ENCODE results near the gene BAD. TPM values are rescaled to one million over a fixed set of nuclear protein-coding genes. Genes with fewer than 3 reads are reported as not detected.
A peak's percentile ranks its signal among the peaks of the same experiment; 100 is the strongest.

Gene BAD
- total and polyA plus RNA-seq, 2 donors (not counting 1 experiment from before 2014, with no cell fraction given), result 24.0 to 39.1 TPM

DNA sequence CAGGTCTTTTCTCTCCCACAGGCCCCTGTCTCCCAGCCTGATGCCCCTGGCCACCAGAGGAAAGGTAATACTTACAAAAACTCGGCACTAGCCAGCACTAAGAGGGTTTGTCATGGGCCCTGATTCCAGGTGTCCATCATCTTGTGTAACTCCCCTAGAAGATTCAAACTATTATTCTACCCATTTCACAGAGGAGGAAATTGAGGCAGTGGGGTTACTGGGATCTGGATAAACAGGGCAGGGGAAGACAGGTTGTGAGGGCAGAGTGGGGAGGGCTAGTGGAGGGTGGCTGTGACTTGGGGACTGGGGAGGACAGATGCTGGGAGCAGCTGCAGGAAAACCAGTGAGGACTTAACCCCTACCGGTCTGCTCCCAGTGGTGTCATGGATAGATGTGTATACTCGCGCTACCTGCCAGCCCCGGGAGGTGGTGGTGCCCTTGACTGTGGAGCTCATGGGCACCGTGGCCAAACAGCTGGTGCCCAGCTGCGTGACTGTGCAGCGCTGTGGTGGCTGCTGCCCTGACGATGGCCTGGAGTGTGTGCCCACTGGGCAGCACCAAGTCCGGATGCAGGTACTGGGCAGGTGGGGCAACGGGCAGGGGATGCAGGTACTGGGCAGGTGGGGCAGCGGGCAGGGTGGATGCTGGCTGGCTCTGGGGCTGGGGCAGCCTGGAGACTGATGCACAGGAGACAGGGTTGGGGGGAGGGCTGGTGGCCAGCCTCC, 48.9 kb downstream of the BAD start:
- Histone ChIP-seq H3K36me3 (replicated peaks in 1 of 2; ENCODE audit: control extremely low read depth in 1 of 2, control insufficient read depth in 1 of 2, extremely low read depth in 1 of 2, insufficient read depth in 2 of 2, low read length in 1 of 2) (peaks cover 0 to 27% of the 10 kb centered on the region in 2 experiments), H3K27me3 (replicated peaks in 1 of 4; ENCODE audit: control extremely low read depth in 1 of 4, control insufficient read depth in 3 of 4, insufficient read depth in 4 of 4, low read length in 3 of 4) (no peaks in the 10 kb centered on the region), H3K9ac (ENCODE audit: low read length) (peak overlapping the region; percentile 89), H3K79me2 (ENCODE audit: control insufficient read depth, insufficient read depth, low read length) (peaks cover 23% of the 10 kb centered on the region), H3K4me3 (ENCODE audit: control extremely low read depth in 1 of 5, extremely low read depth in 1 of 5, insufficient read depth in 1 of 5, low read depth in 2 of 5, low read length in 4 of 5) (peak overlapping the region; percentile 53 to 84 (median 67)), H3K4me1 (ENCODE audit: control insufficient read depth in 2 of 2, insufficient read depth in 2 of 2, low read length in 2 of 2) (peaks cover 36 to 73% of the 10 kb centered on the region in 2 donors), H2AFZ (ENCODE audit: insufficient read depth, low read depth, low read length, poor library complexity, severe bottlenecking) (peak overlapping the region; percentile 64), H4K20me1 (ENCODE audit: control insufficient read depth, insufficient read depth, low read length, poor library complexity, severe bottlenecking) (peaks cover 25% of the 10 kb centered on the region), H3K27ac (ENCODE audit: low read length in 2 of 2) (peak overlapping the region; percentile 65 to 85), H3K9me3 (ENCODE audit: control extremely low read depth in 1 of 3, control insufficient read depth in 2 of 3, insufficient read depth in 1 of 3, low read length in 2 of 3) (no peaks in the 10 kb centered on the region), H3K4me2 (replicated peaks; ENCODE audit: low read depth, low read length, poor library complexity, severe bottlenecking) (peak overlapping the region; percentile 99)
- ChIA-PET POLR2A (interaction anchor here (0.9 to 2.7 kb wide), 3 partner anchors 10 to 608 kb away, joined by 3 to 8 read pairs (median 6); partner anchors contain the start of gene FERMT3), CTCF (interaction anchor here (1.0 to 2.2 kb wide), 4 partner anchors 29 to 65 kb away, joined by 3 to 10 read pairs (median 4); partner anchors contain the start of gene FERMT3)
- peaks cover 63% of the 10 kb centered on the region for H3K4me1 Mint-ChIP-seq
- DNase-seq (no peak), ATAC-seq (ENCODE audit: low read depth) (no peak)
- peak overlapping the region; percentile 96 for H3K4me3 Mint-ChIP-seq
- 91% methylated on average over 12 of the region's 12 CpGs for WGBS (ENCODE audit: insufficient coverage)
- H3K27me3 Mint-ChIP-seq, result no peaks in the 10 kb centered on the region
- no peaks in the 10 kb centered on the region for H3K9me3 Mint-ChIP-seq (ENCODE audit: insufficient read depth)
- H3K27ac Mint-ChIP-seq, result peak overlapping the region; percentile 96
- intact Hi-C loops (cut with micrococcal nuclease), result no loop called here
- TF ChIP-seq, protein P1, sequence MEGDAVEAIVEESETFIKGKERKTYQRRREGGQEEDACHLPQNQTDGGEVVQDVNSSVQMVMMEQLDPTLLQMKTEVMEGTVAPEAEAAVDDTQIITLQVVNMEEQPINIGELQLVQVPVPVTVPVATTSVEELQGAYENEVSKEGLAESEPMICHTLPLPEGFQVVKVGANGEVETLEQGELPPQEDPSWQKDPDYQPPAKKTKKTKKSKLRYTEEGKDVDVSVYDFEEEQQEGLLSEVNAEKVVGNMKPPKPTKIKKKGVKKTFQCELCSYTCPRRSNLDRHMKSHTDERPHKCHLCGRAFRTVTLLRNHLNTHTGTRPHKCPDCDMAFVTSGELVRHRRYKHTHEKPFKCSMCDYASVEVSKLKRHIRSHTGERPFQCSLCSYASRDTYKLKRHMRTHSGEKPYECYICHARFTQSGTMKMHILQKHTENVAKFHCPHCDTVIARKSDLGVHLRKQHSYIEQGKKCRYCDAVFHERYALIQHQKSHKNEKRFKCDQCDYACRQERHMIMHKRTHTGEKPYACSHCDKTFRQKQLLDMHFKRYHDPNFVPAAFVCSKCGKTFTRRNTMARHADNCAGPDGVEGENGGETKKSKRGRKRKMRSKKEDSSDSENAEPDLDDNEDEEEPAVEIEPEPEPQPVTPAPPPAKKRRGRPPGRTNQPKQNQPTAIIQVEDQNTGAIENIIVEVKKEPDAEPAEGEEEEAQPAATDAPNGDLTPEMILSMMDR (IDR thresholded peaks at IDR 0.05), result no peak
- no peak for TF ChIP-seq EZH2 (IDR thresholded peaks at IDR 0.05; ENCODE audit: borderline replicate concordance, insufficient read depth, low read depth, low read length, poor library complexity, severe bottlenecking)

All from B cell (primary cell).